Parathyroid adenoma (tissue), 2 donors: ENCODE measurements around the gene NEURL4.
A peak's percentile ranks its signal among the peaks of the same experiment; 100 is the strongest.

Experiments
- H2AFZ ChIP-seq: fragments of 300-600 bp; sonication (generic); one replicate; pipeline ENCODE4 v1.7.0; 2017; ENCODE audit warnings: antibody characterized with exemption, mild to moderate bottlenecking
- H3K27ac ChIP-seq: fragments of 300-600 bp; sonication (generic); one replicate; pipeline ENCODE4 v1.7.0; 2017
- H3K27me3 ChIP-seq: fragments of 300-600 bp; sonication (generic); one replicate; pipeline ENCODE4 v1.7.0; 2017; ENCODE audit warnings: low read length; ENCODE audit not compliant: control insufficient read depth, insufficient read depth
- H3K36me3 ChIP-seq: fragments of 300-600 bp; sonication (generic); one replicate; pipeline ENCODE4 v1.7.0; 2017; ENCODE audit warnings: low read length; ENCODE audit not compliant: control insufficient read depth, insufficient read depth
- H3K4me1 ChIP-seq: fragments of 300-600 bp; sonication (generic); one replicate; pipeline ENCODE4 v1.7.0; 2017; ENCODE audit warnings: control low read depth
- H3K4me2 ChIP-seq: fragments of 300-600 bp; sonication (generic); one replicate; pipeline ENCODE4 v1.7.0; 2017; ENCODE audit warnings: low read length
- H3K4me3 ChIP-seq: fragments of 300-600 bp; sonication (generic); one replicate; pipeline ENCODE4 v1.7.0; 2017; ENCODE audit warnings: low read depth, low read length
- H3K79me2 ChIP-seq: fragments of 300-600 bp; sonication (generic); one replicate; pipeline ENCODE4 v1.7.0; 2017; ENCODE audit warnings: control low read depth
- H3K9ac ChIP-seq: fragments of 300-600 bp; sonication (generic); one replicate; pipeline ENCODE4 v1.7.0; 2017; ENCODE audit warnings: mild to moderate bottlenecking
- H3K9me3 ChIP-seq: fragments of 300-600 bp; sonication (generic); one replicate; pipeline ENCODE4 v1.7.0; 2017; ENCODE audit warnings: low read length; ENCODE audit not compliant: control insufficient read depth
- TF ChIP-seq, protein P1 (sequence below): fragments of 300-600 bp; sonication (generic); IDR thresholded peaks from one replicate; pipeline ENCODE4 v1.7.0; 2017; ENCODE audit warnings: antibody characterized with exemption, mild to moderate bottlenecking
- donor health status: primary hyperparathyroidism.

NEURL4 gene

GRCh38 chr17:7284911-7285310, 44.2 kb downstream of the NEURL4 start:
- TF ChIP-seq, protein P1, sequence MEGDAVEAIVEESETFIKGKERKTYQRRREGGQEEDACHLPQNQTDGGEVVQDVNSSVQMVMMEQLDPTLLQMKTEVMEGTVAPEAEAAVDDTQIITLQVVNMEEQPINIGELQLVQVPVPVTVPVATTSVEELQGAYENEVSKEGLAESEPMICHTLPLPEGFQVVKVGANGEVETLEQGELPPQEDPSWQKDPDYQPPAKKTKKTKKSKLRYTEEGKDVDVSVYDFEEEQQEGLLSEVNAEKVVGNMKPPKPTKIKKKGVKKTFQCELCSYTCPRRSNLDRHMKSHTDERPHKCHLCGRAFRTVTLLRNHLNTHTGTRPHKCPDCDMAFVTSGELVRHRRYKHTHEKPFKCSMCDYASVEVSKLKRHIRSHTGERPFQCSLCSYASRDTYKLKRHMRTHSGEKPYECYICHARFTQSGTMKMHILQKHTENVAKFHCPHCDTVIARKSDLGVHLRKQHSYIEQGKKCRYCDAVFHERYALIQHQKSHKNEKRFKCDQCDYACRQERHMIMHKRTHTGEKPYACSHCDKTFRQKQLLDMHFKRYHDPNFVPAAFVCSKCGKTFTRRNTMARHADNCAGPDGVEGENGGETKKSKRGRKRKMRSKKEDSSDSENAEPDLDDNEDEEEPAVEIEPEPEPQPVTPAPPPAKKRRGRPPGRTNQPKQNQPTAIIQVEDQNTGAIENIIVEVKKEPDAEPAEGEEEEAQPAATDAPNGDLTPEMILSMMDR, result no peak
- Histone ChIP-seq H3K9me3 (no peaks in the 10 kb centered on the region), H3K36me3 (no peaks in the 10 kb centered on the region), H3K9ac (no peak overlapping the region), H3K79me2 (no peaks in the 10 kb centered on the region), H3K27me3 (no peaks in the 10 kb centered on the region), H3K27ac (no peak overlapping the region), H2AFZ (no peak overlapping the region), H3K4me1 (peaks cover 12% of the 10 kb centered on the region), H3K4me3 (no peak overlapping the region), H3K4me2 (no peak overlapping the region)

- TF ChIP-seq, protein P1, result no peak
- no peak overlapping the region for H3K4me2 ChIP-seq
- H3K27ac ChIP-seq, result no peak overlapping the region
- H3K36me3 ChIP-seq, result no peaks in the 10 kb centered on the region
- peaks cover 12% of the 10 kb centered on the region for H3K4me1 ChIP-seq
- H2AFZ ChIP-seq, result no peak overlapping the region
- H3K79me2 ChIP-seq, result no peaks in the 10 kb centered on the region
- H3K9ac ChIP-seq, result no peak overlapping the region
- no peak overlapping the region for H3K4me3 ChIP-seq
- no peaks in the 10 kb centered on the region for H3K27me3 ChIP-seq
- no peaks in the 10 kb centered on the region for H3K9me3 ChIP-seq
These were observed 45.5 kb downstream of the NEURL4 start for GRCh38 chr17:7283471-7284216.

DNA sequence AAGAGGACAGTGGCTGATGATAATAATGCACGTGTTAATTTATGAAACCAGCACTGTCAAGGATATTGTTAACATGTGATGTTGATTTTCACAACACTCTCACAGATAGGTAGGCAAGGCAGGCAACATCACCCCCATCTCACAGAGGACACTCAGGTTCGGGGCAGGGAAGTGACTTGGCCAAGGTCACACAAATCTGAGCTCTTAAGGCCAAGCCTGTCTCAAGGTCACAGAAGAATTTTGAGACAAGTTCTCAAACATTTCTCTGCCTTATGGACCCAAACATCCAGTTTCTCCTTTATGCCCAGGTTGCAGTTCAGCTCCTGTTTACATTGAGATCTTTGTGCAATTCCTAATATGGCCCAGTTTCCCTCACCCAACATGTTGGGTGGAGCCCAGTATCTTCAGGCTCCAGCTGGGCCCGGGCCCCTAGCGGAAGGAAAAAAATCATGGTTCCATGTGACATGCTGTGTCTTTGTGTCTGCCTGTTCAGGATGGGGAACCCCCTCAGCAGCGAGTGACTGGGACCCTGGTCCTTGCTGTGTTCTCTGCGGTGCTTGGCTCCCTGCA, 46.3 kb downstream of the NEURL4 start:
- TF ChIP-seq, protein P1, result no peak
- Histone ChIP-seq H3K79me2 (no peaks in the 10 kb centered on the region), H3K4me2 (no peak overlapping the region), H3K36me3 (no peaks in the 10 kb centered on the region), H3K9ac (no peak overlapping the region), H2AFZ (no peak overlapping the region), H3K9me3 (no peaks in the 10 kb centered on the region), H3K4me1 (peaks cover 12% of the 10 kb centered on the region), H3K4me3 (peak overlapping the region; percentile 35), H3K27ac (peak overlapping the region; percentile 1), H3K27me3 (no peaks in the 10 kb centered on the region)

GRCh38 chr17:7281953-7282751, 47.0 kb downstream of the NEURL4 start:
- H2AFZ ChIP-seq, result peak overlapping the region; percentile 76
- H3K9ac ChIP-seq, result no peak overlapping the region
- H3K4me3 ChIP-seq, result peak overlapping the region; percentile 61
- H3K36me3 ChIP-seq, result no peaks in the 10 kb centered on the region
- H3K27ac ChIP-seq, result peak overlapping the region; percentile 93
- H3K27me3 ChIP-seq, result no peaks in the 10 kb centered on the region
- TF ChIP-seq, protein P1, result no peak
- peaks cover 12% of the 10 kb centered on the region for H3K4me1 ChIP-seq
- H3K4me2 ChIP-seq, result peak overlapping the region; percentile 74
- no peaks in the 10 kb centered on the region for H3K9me3 ChIP-seq
- no peaks in the 10 kb centered on the region for H3K79me2 ChIP-seq
